NT2/D1 (cell line): ENCODE results near the gene STAT1.

Experiments used
- DNase-seq: peaks from one replicate; pipeline ENCODE4 v3.0.0-alpha.2; 2011; ENCODE audit warnings: low read depth, low spot score
- H3K27me3 ChIP-seq: 2 replicates; pipeline ENCODE4 v1.6.0; 2011; ENCODE audit warnings: mild to moderate bottlenecking; ENCODE audit not compliant: insufficient read length, insufficient read depth
- H3K36me3 ChIP-seq: 2 replicates; pipeline ENCODE4 v1.6.1; 2011; ENCODE audit warnings: mild to moderate bottlenecking, low read length, mixed read lengths; ENCODE audit not compliant: insufficient read depth, insufficient read length
- H3K4me1 ChIP-seq: 2 replicates; pipeline ENCODE4 v1.5.1; 2011; ENCODE audit not compliant: insufficient read depth, insufficient read length
- H3K4me3 ChIP-seq: 2 replicates; pipeline ENCODE4 v1.5.1; 2011; ENCODE audit warnings: low read depth; ENCODE audit not compliant: insufficient read length
- H3K9ac ChIP-seq: 2 replicates; pipeline ENCODE4 v1.6.0; 2011; ENCODE audit warnings: low read depth; ENCODE audit not compliant: insufficient read length
- H3K9me3 ChIP-seq: 2 replicates; pipeline ENCODE4 v1.5.1; 2011; ENCODE audit warnings: mild to moderate bottlenecking, low read length; ENCODE audit not compliant: insufficient read depth
- SUZ12 ChIP-seq: IDR thresholded peaks from 2 replicates; pipeline ENCODE4 v1.6.1; 2011; ENCODE audit not compliant: insufficient read length, insufficient read depth; ENCODE audit errors: extremely low read depth
- YY1 ChIP-seq: IDR thresholded peaks from 2 replicates; pipeline ENCODE4 v1.6.1; 2011; ENCODE audit not compliant: insufficient read length, insufficient read depth
- ZNF274 ChIP-seq: IDR thresholded peaks from 2 replicates; pipeline ENCODE4 v1.6.1; 2011; ENCODE audit warnings: mild to moderate bottlenecking, low read depth, low read length

Gene STAT1

DNA sequence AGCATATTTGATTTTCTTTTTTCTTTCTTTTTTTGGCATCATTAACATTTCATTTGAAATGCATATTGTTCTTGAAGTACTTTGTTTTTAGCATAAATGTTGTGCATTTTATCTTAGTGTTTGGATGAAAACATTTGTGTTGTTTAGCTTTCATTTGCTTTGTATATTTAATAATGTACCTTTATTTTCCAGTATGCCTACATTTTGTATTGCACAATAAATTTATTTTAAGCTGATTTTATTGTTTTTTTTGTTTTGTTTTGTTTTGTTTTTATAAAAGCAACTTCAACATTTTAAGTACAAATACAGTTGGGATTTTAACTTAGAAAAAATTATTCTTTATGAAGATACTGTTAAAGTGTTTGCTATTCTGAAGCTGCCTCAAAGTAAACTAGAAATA is 78.9 kb downstream of the STAT1 start:
- Histone ChIP-seq H3K9me3 (no peaks in the 10 kb centered on the region), H3K27me3 (no peaks in the 10 kb centered on the region), H3K9ac (no peak overlapping the region), H3K4me1 (no peaks in the 10 kb centered on the region), H3K4me3 (no peak overlapping the region), H3K36me3 (peaks cover 46% of the 10 kb centered on the region)
- no peak for TF ChIP-seq SUZ12
- TF ChIP-seq ZNF274 = no peak
- TF ChIP-seq YY1 = no peak
- DNase-seq = no peak

DNA sequence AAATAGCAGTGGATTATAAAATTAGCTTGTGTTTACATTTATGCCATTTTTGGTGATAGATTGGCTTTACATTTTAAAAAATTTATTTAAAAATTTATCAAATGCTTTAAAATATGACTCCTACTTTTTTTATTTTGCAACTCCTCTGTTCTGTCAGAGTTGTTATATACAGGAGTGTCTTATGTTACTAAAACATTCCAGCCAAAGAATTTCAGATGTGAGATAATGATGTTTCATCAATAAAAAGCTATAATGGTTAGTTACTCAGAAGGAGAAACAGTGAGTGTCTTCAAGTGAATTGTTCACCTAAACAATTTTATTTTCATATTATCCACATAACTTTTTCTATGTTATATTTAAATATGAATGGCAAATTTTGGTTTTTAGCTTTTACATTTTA is 80.6 kb downstream of the STAT1 start:
- DNase-seq = no peak
- Histone ChIP-seq H3K9me3 (no peaks in the 10 kb centered on the region), H3K9ac (no peak overlapping the region), H3K4me3 (no peak overlapping the region), H3K4me1 (no peaks in the 10 kb centered on the region), H3K36me3 (peaks cover 59% of the 10 kb centered on the region), H3K27me3 (no peaks in the 10 kb centered on the region)
- no peak for TF ChIP-seq SUZ12
- TF ChIP-seq YY1 = no peak
- TF ChIP-seq ZNF274 = no peak

DNA sequence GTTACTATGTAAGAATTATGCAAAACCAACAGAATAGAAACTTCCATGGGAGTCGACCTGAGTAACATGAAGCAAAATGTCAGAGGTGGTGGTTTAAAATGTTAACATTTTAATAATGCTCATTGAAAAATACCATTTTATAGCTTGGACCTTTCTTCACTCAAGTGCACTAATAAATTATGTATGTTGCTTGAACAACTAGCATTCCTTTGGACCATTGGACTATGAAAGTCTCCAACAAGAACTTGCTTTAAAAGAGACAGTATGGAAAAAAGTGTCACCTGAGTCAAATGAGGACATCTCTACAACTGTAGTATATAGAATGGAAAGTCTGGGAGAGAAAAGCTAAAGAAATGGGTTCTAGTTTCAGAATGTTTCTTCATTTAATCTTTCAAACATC is 81.5 kb downstream of the STAT1 start:
- H3K36me3 ChIP-seq = peaks cover 65% of the 10 kb centered on the region

DNA sequence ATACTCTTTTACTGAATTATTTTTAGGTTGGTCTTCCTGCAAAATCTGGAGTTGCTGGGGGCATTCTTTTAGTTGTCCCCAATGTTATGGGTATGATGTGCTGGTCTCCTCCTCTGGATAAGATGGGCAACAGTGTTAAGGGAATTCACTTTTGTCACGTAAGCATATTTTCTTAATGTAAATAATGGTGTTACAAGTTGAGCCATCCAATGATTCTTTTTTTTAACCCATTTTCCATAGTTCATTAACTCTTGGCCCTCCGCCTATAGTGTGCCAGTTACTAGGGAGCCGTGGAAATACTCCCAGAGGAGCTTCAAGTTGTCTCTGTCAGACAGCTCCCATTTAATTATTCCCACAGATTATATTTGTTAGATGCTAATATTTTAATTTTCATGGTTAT is 83.6 kb downstream of the STAT1 start:
- H3K36me3 ChIP-seq = peaks cover 73% of the 10 kb centered on the region
- no peaks in the 10 kb centered on the region for H3K9me3 ChIP-seq
- H3K4me3 ChIP-seq = no peak overlapping the region
- H3K27me3 ChIP-seq = no peaks in the 10 kb centered on the region
- no peak for DNase-seq
- H3K4me1 ChIP-seq = no peaks in the 10 kb centered on the region
- TF ChIP-seq ZNF274 = no peak
- TF ChIP-seq SUZ12 = no peak
- TF ChIP-seq YY1 = no peak
- no peak overlapping the region for H3K9ac ChIP-seq

More for the DNA sequence above, 81.5 kb downstream of the STAT1 start:
- Histone ChIP-seq H3K9me3 (no peaks in the 10 kb centered on the region), H3K4me3 (no peak overlapping the region), H3K4me1 (no peaks in the 10 kb centered on the region), H3K9ac (no peak overlapping the region), H3K27me3 (no peaks in the 10 kb centered on the region)
- no peak for DNase-seq
- TF ChIP-seq SUZ12 (no peak), YY1 (no peak), ZNF274 (no peak)

DNA sequence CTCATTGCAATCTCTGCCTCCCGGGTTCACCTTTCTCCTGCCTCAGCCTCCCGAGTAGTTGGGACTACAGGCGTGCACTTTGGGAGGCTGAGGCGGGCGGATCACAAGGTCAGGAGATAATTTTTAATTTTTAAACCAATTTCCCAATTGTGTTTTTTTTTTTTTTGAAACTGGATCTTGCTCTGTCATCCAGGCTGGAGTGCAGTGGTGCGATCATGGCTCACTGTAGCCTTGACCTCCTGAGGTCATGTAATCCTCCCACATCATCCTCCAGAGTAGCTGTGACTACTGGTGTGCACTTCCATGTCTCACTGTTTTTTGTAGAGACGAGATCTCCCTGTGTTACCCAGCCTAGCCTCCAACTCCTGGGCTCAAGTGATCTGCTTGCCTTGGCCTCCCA is 84.1 kb downstream of the STAT1 start:
- TF ChIP-seq SUZ12 (no peak), YY1 (no peak), ZNF274 (no peak)
- no peaks in the 10 kb centered on the region for H3K4me1 ChIP-seq
- DNase-seq = no peak
- H3K9me3 ChIP-seq = no peaks in the 10 kb centered on the region
- H3K9ac ChIP-seq = no peak overlapping the region
- H3K4me3 ChIP-seq = no peak overlapping the region
- no peaks in the 10 kb centered on the region for H3K27me3 ChIP-seq
- H3K36me3 ChIP-seq = peaks cover 77% of the 10 kb centered on the region

DNA sequence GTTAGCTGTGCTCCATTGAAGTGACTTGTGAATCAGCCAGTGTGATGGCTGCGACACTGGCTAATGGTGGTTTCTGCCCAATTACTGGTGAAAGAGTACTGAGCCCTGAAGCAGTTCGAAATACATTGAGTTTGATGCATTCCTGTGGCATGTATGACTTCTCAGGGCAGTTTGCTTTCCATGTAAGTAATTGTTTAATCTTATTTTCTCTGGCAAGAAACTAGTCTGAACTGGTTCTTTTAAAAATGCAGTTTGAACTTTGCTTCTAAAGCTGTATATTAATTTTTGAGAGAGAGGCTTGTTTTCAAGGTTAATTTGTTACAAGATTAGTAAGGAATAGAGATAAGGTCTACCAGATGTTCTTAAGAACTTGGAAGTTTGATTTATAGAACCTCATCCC is 86.7 kb downstream of the STAT1 start:
- no peak for DNase-seq
- no peaks in the 10 kb centered on the region for H3K27me3 ChIP-seq
- H3K9me3 ChIP-seq = no peaks in the 10 kb centered on the region
- H3K4me1 ChIP-seq = no peaks in the 10 kb centered on the region
- H3K36me3 ChIP-seq = peaks cover 86% of the 10 kb centered on the region
- no peak overlapping the region for H3K4me3 ChIP-seq
- H3K9ac ChIP-seq = no peak overlapping the region
- TF ChIP-seq SUZ12 (no peak), YY1 (no peak), ZNF274 (no peak)

DNA sequence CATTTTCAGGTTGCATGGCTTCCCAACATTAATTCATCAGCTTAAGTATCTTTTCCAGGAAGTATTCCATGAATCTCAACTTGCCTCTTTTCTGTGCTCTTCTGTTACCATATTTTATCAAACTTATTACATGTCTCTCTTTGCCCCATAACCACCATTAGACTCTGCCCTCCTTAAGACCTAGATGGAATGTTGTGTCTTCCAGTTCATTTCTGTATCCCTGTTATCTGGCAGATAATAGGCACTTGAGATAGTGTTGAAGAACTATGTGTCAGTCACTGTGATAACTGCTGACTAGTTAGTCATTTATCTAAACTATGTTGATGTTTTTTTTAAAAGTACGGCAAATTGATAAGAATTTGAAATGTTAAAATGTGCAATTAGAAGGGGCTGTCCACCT is 91.6 kb downstream of the STAT1 start:
- H3K4me1 ChIP-seq = no peaks in the 10 kb centered on the region
- peaks cover 88% of the 10 kb centered on the region for H3K36me3 ChIP-seq
- no peaks in the 10 kb centered on the region for H3K27me3 ChIP-seq
- H3K4me3 ChIP-seq = no peak overlapping the region
- H3K9ac ChIP-seq = no peak overlapping the region
- TF ChIP-seq YY1 = no peak
- TF ChIP-seq ZNF274 = no peak
- no peak for DNase-seq
- H3K9me3 ChIP-seq = no peaks in the 10 kb centered on the region

DNA sequence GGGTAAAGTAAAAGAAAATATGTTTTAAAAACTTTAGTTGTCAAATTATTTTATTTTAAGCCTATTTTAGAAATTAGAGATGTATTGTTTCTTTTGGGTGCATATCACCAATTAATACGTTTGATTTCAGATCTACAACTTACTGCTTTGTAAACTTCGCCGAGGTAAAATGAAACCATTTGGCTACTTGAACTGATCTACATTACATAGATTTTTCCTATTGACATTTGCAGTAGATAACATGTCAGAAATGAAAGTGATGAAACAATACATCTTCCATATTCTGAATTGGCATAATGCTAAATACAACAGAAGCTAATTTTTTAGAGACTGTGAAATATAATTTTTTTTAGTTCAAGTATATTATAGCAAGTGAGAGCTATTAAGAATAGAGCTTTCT is 93.9 kb downstream of the STAT1 start:
- Histone ChIP-seq H3K9me3 (no peaks in the 10 kb centered on the region), H3K27me3 (no peaks in the 10 kb centered on the region), H3K4me3 (no peak overlapping the region), H3K9ac (no peak overlapping the region), H3K36me3 (peaks cover 95% of the 10 kb centered on the region), H3K4me1 (no peaks in the 10 kb centered on the region)
- TF ChIP-seq SUZ12 (no peak), ZNF274 (no peak), YY1 (no peak)
- no peak for DNase-seq
